NCI-H1092 (cell line): ENCODE data around the gene TAF4.
"Not testable (repeated sequence)": the region's sequence is repeated elsewhere in the genome, so short reads cannot be mapped to it uniquely, and the experiment has no call there.

Source experiments
- DNase-seq: peaks from one replicate; lab custom pipeline; 2025; lab: John Stamatoyannopoulos, UW

The TAF4 gene

DNA sequence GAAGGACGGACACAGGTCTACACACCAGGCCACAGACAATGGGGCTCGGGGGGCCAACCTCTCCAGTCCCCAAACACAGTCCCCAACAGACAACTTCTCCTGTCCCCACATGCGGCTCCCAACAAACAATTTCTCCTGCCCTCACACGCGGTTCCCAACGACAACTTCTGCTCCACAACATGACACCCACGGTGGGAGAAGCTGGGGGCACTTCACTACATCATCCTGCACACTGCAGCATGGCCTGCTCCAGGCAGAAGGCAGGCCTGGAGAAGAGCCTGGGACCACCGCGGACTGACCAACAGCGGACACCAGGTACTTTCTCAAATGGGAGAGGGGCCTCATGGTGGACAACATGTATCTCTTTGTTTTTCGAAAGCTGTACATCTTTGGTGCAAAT lies 6.7 kb downstream of the TAF4 start:
- no peak for DNase-seq

DNA sequence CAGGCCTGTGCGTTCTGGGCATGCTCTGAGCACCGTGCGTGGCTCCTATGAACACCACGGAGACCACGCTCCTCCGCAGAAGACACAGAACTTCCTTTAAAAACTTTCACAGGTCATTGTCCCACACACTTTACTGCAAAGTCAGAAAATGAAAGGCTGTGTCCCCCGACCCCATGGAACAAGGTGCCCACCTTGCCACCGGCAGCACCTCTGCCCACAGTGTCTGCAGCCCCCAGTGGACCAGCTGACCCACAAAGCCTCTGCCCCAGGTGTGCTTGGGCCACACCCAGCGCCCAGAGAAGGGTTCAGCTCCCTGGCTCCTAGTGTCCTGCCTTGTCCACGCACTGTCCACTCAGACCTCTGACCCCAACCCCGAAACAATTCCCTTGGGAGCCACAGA lies 8.7 kb downstream of the TAF4 start:
- DNase-seq, result no peak

DNA sequence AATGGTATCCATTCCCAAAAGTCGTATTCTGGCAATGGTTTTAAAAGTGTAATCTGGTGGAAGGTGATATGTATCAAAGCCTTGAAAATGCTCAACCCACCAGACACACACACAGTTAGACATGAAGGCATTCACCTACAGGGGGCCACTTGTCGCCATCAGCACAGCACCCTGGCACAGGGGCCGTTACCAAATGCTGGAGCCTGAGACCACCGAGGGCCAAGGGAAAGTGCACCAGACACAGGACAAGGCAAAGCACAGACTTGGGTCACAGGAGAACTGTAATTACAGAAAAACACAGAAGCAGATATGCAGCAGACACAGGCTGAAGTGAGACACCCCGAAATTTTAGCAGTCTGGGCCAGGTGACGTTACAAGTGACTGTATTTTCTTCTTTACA lies 9.3 kb downstream of the TAF4 start:
- no peak for DNase-seq

DNA sequence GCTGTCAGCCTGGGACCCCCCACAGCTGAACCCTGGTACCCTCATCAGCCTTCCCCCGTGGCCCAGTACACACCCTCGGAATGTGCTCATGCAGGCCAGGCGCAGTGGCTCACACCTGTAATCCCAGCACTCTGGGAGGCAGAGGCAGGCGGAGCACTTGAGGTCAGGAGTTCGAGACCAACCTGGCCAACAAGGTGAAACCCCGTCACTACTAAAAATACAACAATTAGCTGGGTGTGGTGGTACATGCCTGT lies 9.9 kb downstream of the TAF4 start:
- not testable (repeated sequence) for DNase-seq

- DNase-seq, result no peak
Measured at GRCh38 chr20:62055106-62055861, 10.4 kb downstream of the TAF4 start.

DNA sequence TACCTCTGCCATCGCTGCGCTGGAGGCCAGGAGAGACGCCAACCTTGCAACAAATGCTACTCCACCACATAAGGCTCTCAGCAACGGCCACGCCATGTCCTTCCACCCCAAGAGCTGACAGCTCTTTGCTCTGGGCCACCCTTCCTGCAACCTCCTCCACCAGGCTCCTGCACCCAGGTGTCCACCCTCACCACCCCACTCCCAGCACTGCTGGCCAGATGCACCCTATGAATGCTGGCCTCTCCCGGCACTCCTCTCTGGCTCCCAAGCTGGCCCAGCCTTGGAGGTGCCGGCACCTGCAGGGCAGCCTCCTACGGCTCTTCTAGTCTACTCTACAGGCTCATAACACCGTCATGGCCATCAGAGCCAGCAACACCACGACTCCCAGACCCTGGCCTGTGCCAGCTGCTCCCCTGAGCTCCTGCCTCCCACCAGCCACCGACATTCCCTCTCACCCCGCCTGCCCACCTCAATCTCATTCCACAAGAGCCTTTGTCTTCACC lies 11.2 kb downstream of the TAF4 start:
- DNase-seq, result no peak

DNA sequence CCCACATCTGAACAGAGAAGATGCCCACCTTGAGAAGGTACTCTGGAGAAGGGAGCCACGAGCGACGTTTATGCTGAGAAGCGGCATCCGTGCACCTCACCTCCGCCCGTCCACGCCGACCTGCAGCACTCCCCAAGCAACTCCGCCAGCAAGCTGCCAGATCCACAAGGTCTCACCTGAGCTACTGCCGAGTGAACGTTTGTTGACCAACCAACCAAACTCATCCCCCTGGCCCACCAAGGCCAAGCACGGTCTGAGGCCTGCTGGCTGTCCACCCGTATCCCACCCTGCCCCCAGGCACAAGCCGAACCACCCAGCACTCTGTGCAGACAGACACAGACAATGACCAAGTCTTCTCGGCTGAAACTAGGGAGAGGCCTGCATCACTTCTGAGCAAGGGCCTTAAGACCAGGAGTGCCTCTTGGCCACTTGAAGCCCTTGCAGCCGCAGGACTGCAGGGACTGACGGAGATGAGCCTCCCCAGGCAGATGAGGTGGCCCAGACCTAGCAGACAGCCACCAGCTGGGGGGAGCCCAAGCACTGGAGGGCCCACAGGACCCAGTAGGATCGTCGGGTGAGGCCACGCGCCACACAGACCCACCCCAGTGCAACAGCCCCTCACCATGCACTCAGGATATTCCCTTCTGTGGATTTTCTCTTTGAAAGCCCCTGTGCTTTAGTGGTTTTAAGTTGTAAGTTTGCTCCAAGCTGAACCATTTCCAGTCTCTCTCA lies 12.1 kb downstream of the TAF4 start:
- no peak for DNase-seq

DNA sequence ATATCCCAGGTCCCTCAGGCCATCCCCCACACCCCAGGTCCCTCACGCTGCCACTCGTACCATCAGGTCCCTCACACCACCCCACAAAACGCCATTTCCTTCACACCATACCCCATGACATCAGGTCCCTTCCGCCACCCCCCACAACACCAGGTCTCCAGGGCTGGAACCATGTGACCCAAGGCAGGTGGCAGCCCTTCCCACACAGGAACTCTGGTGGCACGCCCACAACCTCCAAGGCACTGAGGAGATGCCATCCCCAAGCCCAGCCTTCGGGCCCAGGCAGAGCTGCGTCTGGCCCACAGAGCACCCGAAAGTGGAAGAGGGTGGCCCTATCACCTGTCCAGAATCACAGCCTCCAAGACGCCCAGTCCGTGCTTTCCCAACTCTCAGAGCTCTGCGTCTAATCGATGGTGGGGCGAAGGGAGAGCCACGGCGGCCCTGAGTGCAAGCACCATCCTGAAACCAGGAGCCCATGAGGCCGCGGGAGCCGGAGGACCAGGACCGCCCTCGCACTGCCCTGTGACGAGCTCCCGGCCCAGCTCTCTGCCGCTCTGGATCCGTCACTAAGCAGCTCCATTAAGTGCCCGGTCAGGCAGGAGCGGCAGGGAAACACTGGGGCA lies 12.7 kb downstream of the TAF4 start:
- DNase-seq, result no peak

DNA sequence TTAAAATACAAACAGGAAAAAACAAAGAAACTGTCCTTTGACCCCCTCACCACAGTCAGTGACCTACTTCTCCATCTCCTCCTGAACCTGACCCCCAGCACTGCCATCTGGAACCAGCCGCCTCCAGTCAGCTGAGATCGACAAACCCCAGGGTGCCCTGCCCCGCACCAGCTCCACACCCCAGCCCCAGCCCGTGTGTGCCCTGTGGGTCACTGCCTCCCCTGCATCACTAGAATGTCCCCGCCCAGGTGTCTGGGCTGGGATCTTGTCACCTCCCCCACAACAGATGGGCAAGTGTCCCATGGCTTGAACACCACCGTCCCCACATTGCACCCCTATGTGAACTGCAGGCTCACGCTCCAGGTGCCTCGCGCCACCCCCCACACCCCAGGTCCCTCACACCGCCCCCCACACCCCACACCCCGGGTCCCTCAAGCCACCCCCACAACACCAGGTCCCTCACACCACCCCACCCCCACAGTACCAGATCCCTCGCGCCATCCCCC lies 13.3 kb downstream of the TAF4 start:
- DNase-seq, result no peak

DNA sequence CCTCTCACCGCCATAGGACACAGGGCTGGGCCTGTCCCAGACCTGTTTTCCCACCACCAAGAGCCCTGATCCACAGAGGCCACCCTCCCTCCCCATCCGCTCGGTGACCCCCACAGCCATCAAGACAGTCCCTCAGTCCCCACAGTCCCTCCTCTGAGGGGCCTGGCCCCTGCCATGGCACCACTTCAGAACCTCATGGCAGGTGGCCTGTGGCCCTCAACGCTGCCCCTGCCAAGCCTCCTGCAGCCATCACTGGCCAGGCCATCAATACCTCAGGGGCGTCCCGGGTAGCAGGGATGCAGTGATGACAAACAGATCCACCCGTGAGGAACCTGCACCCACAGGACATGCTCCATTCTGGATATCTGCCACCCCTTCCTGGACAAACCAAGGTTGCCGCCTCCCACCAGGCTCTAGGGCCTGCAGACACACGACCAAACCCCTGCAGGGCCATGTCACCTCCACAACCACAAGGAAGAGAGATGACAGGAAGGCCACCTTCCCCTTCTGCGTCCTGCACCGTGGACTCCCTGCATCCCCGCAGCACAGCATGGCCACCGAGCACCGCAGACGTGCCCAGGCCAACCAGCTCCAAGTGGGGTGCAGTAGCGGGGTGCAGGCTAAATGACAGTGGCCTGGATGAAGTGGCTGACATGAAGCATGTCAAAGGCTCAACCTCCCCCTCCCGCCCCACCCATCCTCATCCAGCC lies 14.0 kb downstream of the TAF4 start:
- no peak for DNase-seq

- no peak for DNase-seq
Measured at GRCh38 chr20:62051144-62051543, 14.5 kb downstream of the TAF4 start.

- no peak for DNase-seq
Measured at GRCh38 chr20:62050166-62051120, 15.2 kb downstream of the TAF4 start.

DNA sequence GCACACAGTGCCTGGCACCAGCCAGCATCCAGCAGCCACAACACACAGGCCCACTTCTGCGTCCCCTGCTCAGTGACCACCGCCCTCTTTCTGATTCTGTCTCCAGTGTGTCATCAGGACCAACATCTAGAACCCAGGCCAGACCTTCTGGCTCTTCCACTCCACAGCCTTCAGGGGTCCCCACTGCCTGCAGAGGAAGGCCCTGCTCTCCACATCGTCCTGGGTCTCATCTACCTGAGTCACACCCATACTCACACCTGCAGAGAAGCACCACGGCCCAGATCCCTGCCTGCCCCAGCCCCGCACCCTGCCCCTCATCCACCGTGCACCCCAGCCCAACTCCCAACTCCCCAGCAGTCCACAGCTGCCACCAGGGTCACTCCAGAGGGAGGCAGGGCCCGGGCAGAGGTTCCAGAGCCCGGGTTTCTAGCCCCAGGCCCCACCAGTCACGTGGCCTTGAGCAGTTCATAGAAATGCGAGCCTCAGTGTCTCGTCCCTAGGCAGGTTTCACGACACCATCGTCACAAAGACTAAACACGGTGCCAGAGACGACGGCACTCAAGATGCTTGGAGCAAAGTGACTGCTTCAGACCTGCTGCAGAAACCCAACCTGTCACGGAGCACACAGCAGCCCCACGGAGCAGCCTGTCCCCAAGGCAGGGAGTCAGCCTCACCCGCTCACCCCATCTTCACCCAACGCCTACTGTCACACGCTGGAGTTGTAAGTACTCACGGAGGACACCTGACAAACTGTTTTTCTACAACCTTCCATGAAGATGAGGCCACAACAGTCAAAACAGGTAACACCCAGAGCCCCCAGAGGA lies 16.1 kb downstream of the TAF4 start:
- DNase-seq, result no peak

- no peak for DNase-seq
Measured at GRCh38 chr20:62048821-62049291, 16.8 kb downstream of the TAF4 start.

GRCh38 chr20:62048346-62048761 lies 17.3 kb downstream of the TAF4 start:
- no peak for DNase-seq

DNA sequence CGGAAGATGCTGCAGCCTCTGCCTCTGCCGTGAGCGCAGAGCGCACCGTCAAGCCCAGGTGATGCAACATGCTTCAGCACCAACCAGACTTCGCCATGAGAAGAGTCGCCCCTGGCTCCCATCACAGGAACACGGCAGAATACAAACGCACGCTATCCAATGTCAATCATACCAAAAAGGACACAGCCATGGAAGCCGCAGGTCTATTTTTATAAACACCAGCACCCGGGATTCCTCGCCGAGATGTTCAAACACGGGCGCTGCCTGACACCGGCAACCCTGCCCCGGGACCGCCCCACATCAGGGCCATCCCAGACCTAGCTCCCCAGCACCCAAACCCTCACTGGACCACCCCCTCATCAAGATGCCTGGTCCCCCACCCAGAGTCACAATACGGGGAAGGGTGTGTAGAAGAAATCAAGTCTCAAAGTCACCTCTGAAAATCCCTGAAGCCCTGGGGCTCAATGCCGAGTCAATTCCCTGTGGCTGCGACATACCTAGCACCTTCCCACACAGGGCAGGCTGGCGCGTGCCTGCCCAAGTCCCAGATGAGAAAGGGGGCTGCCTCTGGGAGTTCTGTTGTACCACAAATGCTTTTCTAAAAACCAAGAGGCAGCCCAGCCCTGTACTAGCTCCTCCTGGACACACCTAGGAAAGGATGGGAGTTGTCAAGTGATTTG lies 17.9 kb downstream of the TAF4 start:
- no peak for DNase-seq

GRCh38 chr20:62046431-62046830 lies 19.2 kb downstream of the TAF4 start:
- no peak for DNase-seq

GRCh38 chr20:62045529-62046285 lies 20.0 kb downstream of the TAF4 start:
- DNase-seq, result no peak

- DNase-seq, result no peak
Measured at GRCh38 chr20:62045118-62045517, 20.6 kb downstream of the TAF4 start.
